ENCODE results near the gene LRRTM1. TPM values are rescaled to one million over a fixed set of nuclear protein-coding genes. Genes with fewer than 3 reads are reported as not detected.

Gene LRRTM1
- total RNA-seq, 2 experiments from 2014 or later: not detected

GRCh38 chr2:80299661-80300060 is 4.9 kb downstream of the LRRTM1 start:
- Mint-ChIP-seq H3K27ac (no peak overlapping the region), H3K27me3 (ENCODE audit: low read depth) (peaks cover 33% of the 10 kb centered on the region), H3K36me3 (ENCODE audit: low read depth) (peaks cover 2% of the 10 kb centered on the region), H3K4me1 (ENCODE audit: low read depth) (no peaks in the 10 kb centered on the region), H3K9me3 (ENCODE audit: insufficient read depth) (no peaks in the 10 kb centered on the region), H3K4me3 (no peak overlapping the region)
- DNase-seq (no peak), ATAC-seq (no peak)
- ChIA-PET POLR2A (interaction anchor here (0.5 kb wide), 1 partner anchor 214 kb away, joined by 3 read pairs; no protein-coding TSS in a partner anchor), CTCF (no interaction called here)

- ChIA-PET POLR2A (interaction anchor here (0.5 kb wide), 1 partner anchor 215 kb away, joined by 3 read pairs; no protein-coding TSS in a partner anchor), CTCF (no interaction called here)
- Mint-ChIP-seq H3K27ac (no peak overlapping the region), H3K4me3 (no peak overlapping the region), H3K4me1 (ENCODE audit: low read depth) (no peaks in the 10 kb centered on the region), H3K9me3 (ENCODE audit: insufficient read depth) (no peaks in the 10 kb centered on the region), H3K27me3 (ENCODE audit: low read depth) (peaks cover 30% of the 10 kb centered on the region), H3K36me3 (ENCODE audit: low read depth) (peaks cover 2% of the 10 kb centered on the region)
- no peak for DNase-seq
- ATAC-seq: no peak
Measured at GRCh38 chr2:80298954-80299353, 5.6 kb downstream of the LRRTM1 start.

- H3K27ac Mint-ChIP-seq: no peak overlapping the region
- DNase-seq (no peak), ATAC-seq (no peak)
- no peaks in the 10 kb centered on the region for H3K36me3 Mint-ChIP-seq (ENCODE audit: low read depth)
- H3K4me1 Mint-ChIP-seq (ENCODE audit: low read depth): no peaks in the 10 kb centered on the region
- H3K27me3 Mint-ChIP-seq (ENCODE audit: low read depth): no peaks in the 10 kb centered on the region
- POLR2A ChIA-PET: no interaction called here
- no peaks in the 10 kb centered on the region for H3K9me3 Mint-ChIP-seq (ENCODE audit: insufficient read depth)
- CTCF ChIA-PET: no interaction called here
- H3K4me3 Mint-ChIP-seq: no peak overlapping the region
Measured at GRCh38 chr2:80293039-80293438, 11.5 kb downstream of the LRRTM1 start.

DNA sequence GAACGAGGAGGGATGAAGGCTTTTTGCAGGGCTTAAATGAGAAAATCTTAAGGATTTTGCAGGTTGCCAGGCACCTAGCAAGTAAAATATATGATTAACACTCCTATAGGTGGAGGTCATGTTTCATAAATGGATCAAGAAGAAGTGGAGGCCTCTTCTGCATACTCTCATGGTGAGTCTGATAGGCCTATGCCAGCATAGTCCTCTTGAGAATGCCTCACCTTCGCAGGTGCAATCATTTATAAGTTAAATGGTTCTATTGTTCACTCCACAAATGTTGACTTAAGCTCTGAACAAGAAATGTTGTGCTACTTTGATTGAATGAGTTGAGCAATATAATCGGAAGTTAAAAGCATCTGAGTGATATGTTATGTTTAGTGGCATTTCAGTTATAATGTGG is 12.1 kb downstream of the LRRTM1 start:
- ChIA-PET POLR2A (no interaction called here), CTCF (no interaction called here)
- Mint-ChIP-seq H3K27ac (no peak overlapping the region), H3K9me3 (ENCODE audit: insufficient read depth) (no peaks in the 10 kb centered on the region), H3K4me3 (no peak overlapping the region), H3K4me1 (ENCODE audit: low read depth) (no peaks in the 10 kb centered on the region), H3K27me3 (ENCODE audit: low read depth) (no peaks in the 10 kb centered on the region), H3K36me3 (ENCODE audit: low read depth) (no peaks in the 10 kb centered on the region)
- ATAC-seq (no peak), DNase-seq (no peak)

- DNase-seq (no peak), ATAC-seq (no peak)
- no peaks in the 10 kb centered on the region for H3K4me1 Mint-ChIP-seq (ENCODE audit: low read depth)
- H3K27ac Mint-ChIP-seq: no peak overlapping the region
- H3K27me3 Mint-ChIP-seq (ENCODE audit: low read depth): no peaks in the 10 kb centered on the region
- H3K9me3 Mint-ChIP-seq (ENCODE audit: insufficient read depth): no peaks in the 10 kb centered on the region
- no peaks in the 10 kb centered on the region for H3K36me3 Mint-ChIP-seq (ENCODE audit: low read depth)
- POLR2A ChIA-PET: interaction anchor here (0.6 kb wide), 1 partner anchor 40 kb away, joined by 3 read pairs; no protein-coding TSS in a partner anchor
- CTCF ChIA-PET: no interaction called here
- H3K4me3 Mint-ChIP-seq: no peak overlapping the region
Measured at GRCh38 chr2:80291656-80292055, 12.9 kb downstream of the LRRTM1 start.

GRCh38 chr2:80288576-80288975 is 16.0 kb downstream of the LRRTM1 start:
- Mint-ChIP-seq H3K27me3 (ENCODE audit: low read depth) (no peaks in the 10 kb centered on the region), H3K36me3 (ENCODE audit: low read depth) (no peaks in the 10 kb centered on the region), H3K4me3 (no peak overlapping the region), H3K9me3 (ENCODE audit: insufficient read depth) (no peaks in the 10 kb centered on the region), H3K27ac (no peak overlapping the region), H3K4me1 (ENCODE audit: low read depth) (no peaks in the 10 kb centered on the region)
- CTCF ChIA-PET: no interaction called here
- no peak for DNase-seq
- POLR2A ChIA-PET: no interaction called here
- no peak for ATAC-seq

DNA sequence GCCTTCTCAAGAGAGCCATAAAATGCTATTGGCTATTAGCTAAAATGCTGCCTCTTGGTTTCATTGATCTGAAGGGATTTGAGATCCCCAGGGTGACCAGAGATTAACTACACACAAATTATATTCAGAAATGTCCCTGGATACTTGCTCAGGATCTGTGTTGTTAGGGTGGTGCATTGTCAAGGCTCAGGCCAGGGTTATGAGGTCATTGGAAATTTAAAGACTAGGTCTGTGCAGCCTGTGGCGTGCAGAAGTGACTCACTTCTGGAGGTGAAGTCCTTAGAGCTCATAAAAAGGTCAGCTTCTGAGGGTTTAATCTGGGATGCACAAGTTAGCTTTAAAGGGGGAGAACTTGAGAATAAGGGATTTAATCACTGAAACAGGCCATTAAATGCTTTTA is 23.5 kb downstream of the LRRTM1 start:
- Mint-ChIP-seq H3K27me3 (ENCODE audit: low read depth) (no peaks in the 10 kb centered on the region), H3K27ac (no peak overlapping the region)

GRCh38 chr2:80280598-80280997 is 24.0 kb downstream of the LRRTM1 start:
- ATAC-seq (no peak), DNase-seq (no peak)
- Mint-ChIP-seq H3K9me3 (ENCODE audit: insufficient read depth) (no peaks in the 10 kb centered on the region), H3K27me3 (ENCODE audit: low read depth) (no peaks in the 10 kb centered on the region), H3K36me3 (ENCODE audit: low read depth) (no peaks in the 10 kb centered on the region), H3K4me1 (ENCODE audit: low read depth) (no peaks in the 10 kb centered on the region), H3K4me3 (no peak overlapping the region), H3K27ac (no peak overlapping the region)
- CTCF ChIA-PET: no interaction called here
- POLR2A ChIA-PET: no interaction called here

More for the DNA sequence above, 23.5 kb downstream of the LRRTM1 start:
- Mint-ChIP-seq H3K36me3 (ENCODE audit: low read depth) (no peaks in the 10 kb centered on the region), H3K4me3 (no peak overlapping the region), H3K9me3 (ENCODE audit: insufficient read depth) (no peaks in the 10 kb centered on the region), H3K4me1 (ENCODE audit: low read depth) (no peaks in the 10 kb centered on the region)
- ChIA-PET CTCF (no interaction called here), POLR2A (no interaction called here)
- ATAC-seq (no peak), DNase-seq (no peak)

DNA sequence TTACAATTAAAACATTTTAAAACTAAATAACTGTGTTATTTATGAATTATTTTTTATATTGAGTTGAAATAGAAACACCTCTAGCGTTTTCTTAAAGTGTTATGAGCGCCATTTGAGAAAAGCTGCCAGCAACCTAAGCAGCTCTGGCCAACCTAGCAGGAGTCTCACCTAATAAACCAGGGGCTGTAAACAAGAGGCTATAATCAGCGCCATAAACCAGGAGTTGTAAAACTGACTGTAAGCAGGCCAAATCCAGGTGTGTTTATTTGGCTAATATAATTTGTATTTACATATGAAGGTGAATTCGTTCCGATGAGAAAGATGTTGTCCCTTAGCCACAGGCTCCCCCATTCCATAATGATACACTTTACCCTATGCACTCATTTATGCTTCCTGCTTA is 34.7 kb downstream of the LRRTM1 start:
- Mint-ChIP-seq H3K4me1 (ENCODE audit: low read depth) (no peaks in the 10 kb centered on the region), H3K27ac (no peak overlapping the region), H3K4me3 (no peak overlapping the region), H3K36me3 (ENCODE audit: low read depth) (no peaks in the 10 kb centered on the region), H3K9me3 (ENCODE audit: insufficient read depth) (peaks cover 13% of the 10 kb centered on the region), H3K27me3 (ENCODE audit: low read depth) (no peaks in the 10 kb centered on the region)
- ChIA-PET POLR2A (no interaction called here), CTCF (no interaction called here)
- DNase-seq (no peak), ATAC-seq (no peak)

- H3K4me3 Mint-ChIP-seq: no peak overlapping the region
- no peaks in the 10 kb centered on the region for H3K27me3 Mint-ChIP-seq (ENCODE audit: low read depth)
- CTCF ChIA-PET: no interaction called here
- no peaks in the 10 kb centered on the region for H3K4me1 Mint-ChIP-seq (ENCODE audit: low read depth)
- POLR2A ChIA-PET: no interaction called here
- H3K27ac Mint-ChIP-seq: no peak overlapping the region
- H3K9me3 Mint-ChIP-seq (ENCODE audit: insufficient read depth): peaks cover 16% of the 10 kb centered on the region
- H3K36me3 Mint-ChIP-seq (ENCODE audit: low read depth): no peaks in the 10 kb centered on the region
- ATAC-seq: no peak
- DNase-seq: no peak
Measured at GRCh38 chr2:80266231-80266630, 38.3 kb downstream of the LRRTM1 start.

DNA sequence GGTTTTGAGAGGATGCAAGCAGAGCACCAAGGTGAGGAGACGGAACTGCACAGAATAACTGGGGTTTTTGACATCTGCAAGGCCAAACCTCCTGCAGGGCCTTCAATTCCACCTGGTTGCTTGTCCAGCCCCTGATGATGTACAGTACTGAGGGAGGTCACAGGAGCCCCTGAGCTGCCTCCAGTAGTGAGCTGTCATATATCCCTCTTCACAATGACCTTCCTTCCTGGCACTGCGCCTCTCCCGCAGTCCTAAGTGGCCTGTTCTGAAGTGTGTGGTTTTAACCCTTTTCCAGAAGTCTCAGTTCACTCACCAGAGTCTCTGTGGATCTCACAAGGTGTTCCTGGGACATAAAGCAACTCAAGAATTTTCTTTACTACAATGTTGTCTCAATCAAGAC is 45.3 kb downstream of the LRRTM1 start:
- Mint-ChIP-seq H3K27ac (no peak overlapping the region), H3K4me1 (ENCODE audit: low read depth) (no peaks in the 10 kb centered on the region), H3K36me3 (ENCODE audit: low read depth) (no peaks in the 10 kb centered on the region), H3K4me3 (no peak overlapping the region), H3K27me3 (ENCODE audit: low read depth) (no peaks in the 10 kb centered on the region), H3K9me3 (ENCODE audit: insufficient read depth) (no peaks in the 10 kb centered on the region)
- ATAC-seq: no peak
- POLR2A ChIA-PET: no interaction called here
- DNase-seq: no peak
- CTCF ChIA-PET: no interaction called here

DNA sequence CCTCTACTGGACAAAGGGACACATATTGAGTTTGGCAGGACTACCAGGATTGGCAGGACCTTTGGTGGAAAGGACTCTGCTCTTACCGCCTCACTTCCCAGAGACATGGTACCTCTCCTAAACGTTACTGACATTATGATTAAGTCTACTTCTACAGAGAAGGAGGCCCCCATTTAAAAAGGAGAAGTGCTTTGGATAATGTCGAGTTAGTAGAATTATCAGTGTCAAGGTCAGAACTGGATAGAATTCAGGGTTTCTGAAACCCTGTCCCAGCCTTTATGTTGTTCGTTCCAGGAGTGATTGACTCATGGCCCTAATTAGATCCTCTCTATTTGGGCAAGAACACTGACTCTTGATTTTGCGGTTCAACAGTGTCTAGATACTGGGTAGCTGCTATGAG is 45.8 kb downstream of the LRRTM1 start:
- H3K27ac Mint-ChIP-seq: no peak overlapping the region
- H3K36me3 Mint-ChIP-seq (ENCODE audit: low read depth): no peaks in the 10 kb centered on the region
- H3K4me3 Mint-ChIP-seq: no peak overlapping the region
- ATAC-seq (no peak), DNase-seq (no peak)
- no peaks in the 10 kb centered on the region for H3K27me3 Mint-ChIP-seq (ENCODE audit: low read depth)
- CTCF ChIA-PET: no interaction called here
- POLR2A ChIA-PET: no interaction called here
- H3K9me3 Mint-ChIP-seq (ENCODE audit: insufficient read depth): no peaks in the 10 kb centered on the region
- H3K4me1 Mint-ChIP-seq (ENCODE audit: low read depth): no peaks in the 10 kb centered on the region

- DNase-seq: no peak
- Mint-ChIP-seq H3K27ac (no peak overlapping the region), H3K4me1 (ENCODE audit: low read depth) (no peaks in the 10 kb centered on the region), H3K27me3 (ENCODE audit: low read depth) (no peaks in the 10 kb centered on the region), H3K9me3 (ENCODE audit: insufficient read depth) (no peaks in the 10 kb centered on the region), H3K36me3 (ENCODE audit: low read depth) (no peaks in the 10 kb centered on the region), H3K4me3 (no peak overlapping the region)
- ChIA-PET POLR2A (no interaction called here), CTCF (no interaction called here)
- no peak for ATAC-seq
Measured at GRCh38 chr2:80258341-80258740, 46.2 kb downstream of the LRRTM1 start.
